ENCODE measurements around the gene PHACTR1.
A peak's percentile ranks its signal among the peaks of the same experiment; 100 is the strongest.

Gene PHACTR1

GRCh38 chr6:12804952-12805645, 88.5 kb downstream of the PHACTR1 start:
- peak in 1 of 3 donors; percentile 17 for DNase-seq

GRCh38 chr6:12806136-12806535, 89.6 kb downstream of the PHACTR1 start:
- peak; percentile 15 to 43 (median 39) for DNase-seq

GRCh38 chr6:12806796-12807195, 90.2 kb downstream of the PHACTR1 start:
- peak in 2 of 3 donors; percentile 52 to 57 for DNase-seq

- no peak for DNase-seq
Measured at GRCh38 chr6:12811519-12811918, 95.0 kb downstream of the PHACTR1 start.

- no peak for DNase-seq
Measured at GRCh38 chr6:12813321-12813720, 96.8 kb downstream of the PHACTR1 start.

- DNase-seq, result peak in 2 of 3 donors; percentile 16 to 32
Measured at GRCh38 chr6:12814015-12814414, 97.4 kb downstream of the PHACTR1 start.

- no peak for DNase-seq
Measured at GRCh38 chr6:12815089-12815488, 98.5 kb downstream of the PHACTR1 start.

- DNase-seq, result no peak
Measured at GRCh38 chr6:12815884-12816600, 99.5 kb downstream of the PHACTR1 start.

- peak; percentile 37 to 71 (median 52) for DNase-seq
Measured at GRCh38 chr6:12818324-12818723, 101.8 kb downstream of the PHACTR1 start.

GRCh38 chr6:12823847-12824246, 107.3 kb downstream of the PHACTR1 start:
- DNase-seq, result no peak

- DNase-seq, result no peak
Measured at GRCh38 chr6:12826584-12826983, 110.0 kb downstream of the PHACTR1 start.

- no peak for DNase-seq
Measured at GRCh38 chr6:12827921-12828320, 111.4 kb downstream of the PHACTR1 start.

- no peak for DNase-seq
Measured at GRCh38 chr6:12832226-12832735, 115.7 kb downstream of the PHACTR1 start.

GRCh38 chr6:12836009-12836408, 119.4 kb downstream of the PHACTR1 start:
- DNase-seq, result no peak

- no peak for DNase-seq
Measured at GRCh38 chr6:12841619-12842018, 125.1 kb downstream of the PHACTR1 start.

GRCh38 chr6:12842114-12842513, 125.5 kb downstream of the PHACTR1 start:
- peak in 2 of 3 donors; percentile 29 to 42 for DNase-seq

GRCh38 chr6:12842658-12843057, 126.1 kb downstream of the PHACTR1 start:
- DNase-seq, result no peak

GRCh38 chr6:12844284-12845223, 128.0 kb downstream of the PHACTR1 start:
- peak; percentile 53 to 63 (median 54) for DNase-seq

GRCh38 chr6:12845224-12846004, 128.8 kb downstream of the PHACTR1 start:
- no peak for DNase-seq

- no peak for DNase-seq
Measured at GRCh38 chr6:12848964-12849808, 132.6 kb downstream of the PHACTR1 start.

GRCh38 chr6:12849809-12850198, 133.2 kb downstream of the PHACTR1 start:
- no peak for DNase-seq
